Mesendoderm (in vitro differentiated cells): ENCODE data around the gene ZNF724.

ENCODE experiments used
- DNase-seq: peaks from one replicate; pipeline ENCODE4 v3.0.0; 2013
- H2AK5ac ChIP-seq: 2 replicates; pipeline ENCODE4 v1.6.1; 2013; ENCODE audit warnings: low read length, inconsistent platforms
- H2BK120ac ChIP-seq: 2 replicates; pipeline ENCODE4 v1.6.1; 2013; ENCODE audit warnings: low read depth, mild to moderate bottlenecking, low read length, moderate library complexity, mixed read lengths
- H2BK15ac ChIP-seq: replicated peaks from 2 replicates; pipeline ENCODE4 v1.6.1; 2013; ENCODE audit warnings: low read depth, mild to moderate bottlenecking, moderate library complexity
- H2BK5ac ChIP-seq: 2 replicates; pipeline ENCODE4 v1.6.1; 2013; ENCODE audit warnings: low read length, inconsistent platforms
- H3K18ac ChIP-seq: 2 replicates; pipeline ENCODE4 v1.6.1; 2013; ENCODE audit warnings: mild to moderate bottlenecking, low read length, mixed read lengths
- H3K23ac ChIP-seq: one replicate; pipeline ENCODE4 v1.6.1; 2013; ENCODE audit warnings: low read length
- H3K27ac ChIP-seq: 2 replicates; pipeline ENCODE4 v1.5.1; 2013; ENCODE audit warnings: low read depth, mild to moderate bottlenecking, inconsistent platforms, low read length, moderate library complexity
- H3K27me3 ChIP-seq: 2 replicates; pipeline ENCODE4 v1.6.1; 2013; ENCODE audit warnings: low read length, control low read depth, mild to moderate bottlenecking, inconsistent platforms; ENCODE audit not compliant: insufficient read depth, poor library complexity
- H3K36me3 ChIP-seq: 2 replicates; pipeline ENCODE4 v1.6.1; 2013; ENCODE audit warnings: low read length, inconsistent platforms; ENCODE audit not compliant: control insufficient read depth, insufficient read depth
- H3K4ac ChIP-seq: one replicate; pipeline ENCODE4 v1.6.1; 2013; ENCODE audit warnings: low read depth, mild to moderate bottlenecking, low read length, moderate library complexity
- H3K4me1 ChIP-seq: 2 replicates; pipeline ENCODE4 v1.6.1; 2013; ENCODE audit warnings: low read depth, low read length, inconsistent platforms; ENCODE audit not compliant: control insufficient read depth
- H3K4me2 ChIP-seq: 2 replicates; pipeline ENCODE4 v1.6.1; 2013; ENCODE audit warnings: low read length
- H3K4me3 ChIP-seq: 2 replicates; pipeline ENCODE4 v1.5.1; 2013; ENCODE audit warnings: mild to moderate bottlenecking, low read length
- H3K56ac ChIP-seq: one replicate; pipeline ENCODE4 v1.6.1; 2013; ENCODE audit warnings: low read length
- H3K79me1 ChIP-seq: 2 replicates; pipeline ENCODE4 v1.6.1; 2013; ENCODE audit warnings: low read length, inconsistent platforms
- H3K79me2 ChIP-seq: 2 replicates; pipeline ENCODE4 v1.6.1; 2013; ENCODE audit warnings: mild to moderate bottlenecking, low read length; ENCODE audit not compliant: control insufficient read depth, insufficient read depth
- H3K9ac ChIP-seq: 2 replicates; pipeline ENCODE4 v1.6.1; 2013; ENCODE audit warnings: low read length, inconsistent platforms
- H4K5ac ChIP-seq: one replicate; pipeline ENCODE4 v1.6.1; 2013; ENCODE audit warnings: low read length
- H4K8ac ChIP-seq: one replicate; pipeline ENCODE4 v1.6.1; 2013; ENCODE audit warnings: low read depth, mild to moderate bottlenecking, control low read depth, low read length, moderate library complexity
- WGBS: extraction: QIAGEN DNeasy Blood & Tissue Kit; methylation state at CpG from one replicate; pipeline ENCODE4 v1.1.7; 2013; ENCODE audit warnings: low lambda C conversion rate, missing lambda C conversion rate; ENCODE audit not compliant: insufficient coverage; ENCODE audit errors: extremely low coverage; 5-methylcytosine and 5-hydroxymethylcytosine counted together

The ZNF724 gene

GRCh38 chr19:23273022-23273589 is 22.9 kb upstream of the ZNF724 start:
- Histone ChIP-seq H3K18ac (peak overlapping the region; percentile 89), H2AK5ac (no peak overlapping the region), H3K79me1 (peaks cover 2% of the 10 kb centered on the region), H3K4ac (no peak overlapping the region), H2BK5ac (no peak overlapping the region), H4K8ac (no peak overlapping the region), H3K4me1 (no peaks in the 10 kb centered on the region), H2BK15ac (no peak overlapping the region), H3K23ac (no peak overlapping the region), H3K79me2 (peaks cover 20% of the 10 kb centered on the region), H3K56ac (peak overlapping the region; percentile 93), H3K36me3 (peaks cover 1% of the 10 kb centered on the region), H3K9ac (peak overlapping the region; percentile 90), H2BK120ac (no peak overlapping the region), H3K4me2 (peak overlapping the region; percentile 74), H4K5ac (no peak overlapping the region), H3K27me3 (no peaks in the 10 kb centered on the region), H3K27ac (no peak overlapping the region), H3K4me3 (peak overlapping the region; percentile 87)
- WGBS = no CpG with 5 or more reads among the region's 10 CpGs
- DNase-seq = no peak

GRCh38 chr19:23263870-23264590 is 13.8 kb upstream of the ZNF724 start:
- no CpG with 5 or more reads among the region's 2 CpGs for WGBS

GRCh38 chr19:23263396-23263795 is 13.2 kb upstream of the ZNF724 start:
- peaks cover 7% of the 10 kb centered on the region for H3K79me1 ChIP-seq
- H3K4me2 ChIP-seq = no peak overlapping the region
- H3K4ac ChIP-seq = no peak overlapping the region
- no peak overlapping the region for H2BK5ac ChIP-seq
- H3K4me3 ChIP-seq = no peak overlapping the region
- H3K27me3 ChIP-seq = no peaks in the 10 kb centered on the region
- no peak overlapping the region for H2BK120ac ChIP-seq
- no peak overlapping the region for H3K27ac ChIP-seq
- H3K56ac ChIP-seq = no peak overlapping the region
- no peaks in the 10 kb centered on the region for H3K79me2 ChIP-seq
- no peak for DNase-seq
- H4K5ac ChIP-seq = no peak overlapping the region
- H3K18ac ChIP-seq = no peak overlapping the region
- H2AK5ac ChIP-seq = no peak overlapping the region
- peaks cover 23% of the 10 kb centered on the region for H3K36me3 ChIP-seq
- H3K4me1 ChIP-seq = no peaks in the 10 kb centered on the region
- no CpG with 5 or more reads among the region's 2 CpGs for WGBS
- H3K23ac ChIP-seq = no peak overlapping the region
- H3K9ac ChIP-seq = no peak overlapping the region
- H2BK15ac ChIP-seq = no peak overlapping the region
- H4K8ac ChIP-seq = no peak overlapping the region

More at GRCh38 chr19:23263870-23264590, 13.8 kb upstream of the ZNF724 start:
- Histone ChIP-seq H3K4me3 (no peak overlapping the region), H3K79me1 (peaks cover 7% of the 10 kb centered on the region), H2BK120ac (no peak overlapping the region), H3K27ac (no peak overlapping the region), H4K5ac (no peak overlapping the region), H2AK5ac (no peak overlapping the region), H3K56ac (no peak overlapping the region), H3K36me3 (peaks cover 23% of the 10 kb centered on the region), H4K8ac (no peak overlapping the region), H3K18ac (no peak overlapping the region), H3K79me2 (no peaks in the 10 kb centered on the region), H3K9ac (no peak overlapping the region), H3K27me3 (no peaks in the 10 kb centered on the region), H3K4me2 (no peak overlapping the region), H3K4me1 (no peaks in the 10 kb centered on the region), H2BK15ac (no peak overlapping the region), H2BK5ac (no peak overlapping the region), H3K23ac (no peak overlapping the region), H3K4ac (no peak overlapping the region)
- DNase-seq = no peak

- Histone ChIP-seq H2BK15ac (no peak overlapping the region), H3K27me3 (no peaks in the 10 kb centered on the region), H3K27ac (no peak overlapping the region), H3K4me2 (no peak overlapping the region), H2BK5ac (no peak overlapping the region), H3K18ac (no peak overlapping the region), H4K5ac (no peak overlapping the region), H3K9ac (no peak overlapping the region), H3K79me1 (peaks cover 7% of the 10 kb centered on the region), H3K4me1 (no peaks in the 10 kb centered on the region), H3K4me3 (no peak overlapping the region), H3K79me2 (no peaks in the 10 kb centered on the region), H3K36me3 (peaks cover 23% of the 10 kb centered on the region), H4K8ac (no peak overlapping the region), H2BK120ac (no peak overlapping the region), H2AK5ac (no peak overlapping the region), H3K4ac (no peak overlapping the region), H3K23ac (no peak overlapping the region), H3K56ac (no peak overlapping the region)
- no peak for DNase-seq
- no CpG with 5 or more reads among the region's 5 CpGs for WGBS
Measured at GRCh38 chr19:23262920-23263319, 12.7 kb upstream of the ZNF724 start.

GRCh38 chr19:23261496-23262020 is 11.4 kb upstream of the ZNF724 start:
- H3K79me2 ChIP-seq = no peaks in the 10 kb centered on the region
- no peak overlapping the region for H2BK120ac ChIP-seq
- H3K56ac ChIP-seq = no peak overlapping the region
- no peak overlapping the region for H3K9ac ChIP-seq
- no peak overlapping the region for H4K8ac ChIP-seq
- no peak overlapping the region for H3K18ac ChIP-seq
- no peak for DNase-seq
- no peak overlapping the region for H3K23ac ChIP-seq
- peaks cover 20% of the 10 kb centered on the region for H3K36me3 ChIP-seq
- H2AK5ac ChIP-seq = no peak overlapping the region
- H3K79me1 ChIP-seq = peaks cover 5% of the 10 kb centered on the region
- no peak overlapping the region for H3K4ac ChIP-seq
- no peaks in the 10 kb centered on the region for H3K4me1 ChIP-seq
- H3K27me3 ChIP-seq = no peaks in the 10 kb centered on the region
- H3K27ac ChIP-seq = no peak overlapping the region
- no peak overlapping the region for H3K4me2 ChIP-seq
- H4K5ac ChIP-seq = no peak overlapping the region
- H3K4me3 ChIP-seq = no peak overlapping the region
- no CpG with 5 or more reads among the region's 3 CpGs for WGBS
- H2BK5ac ChIP-seq = no peak overlapping the region
- no peak overlapping the region for H2BK15ac ChIP-seq
